SKM-1 (cell line): ENCODE measurements around the gene LPA.

Experiments
- DNase-seq: peaks from one replicate; lab custom pipeline; 2025; ENCODE audit not compliant: unreplicated experiment; lab: John Stamatoyannopoulos, UW

Gene LPA

GRCh38 chr6:160520043-160520904 lies 143.8 kb downstream of the LPA start:
- DNase-seq, result peak; percentile 39

- DNase-seq, result no peak
These were observed 144.5 kb downstream of the LPA start for GRCh38 chr6:160519603-160520042.

GRCh38 chr6:160519133-160519532 lies 144.9 kb downstream of the LPA start:
- DNase-seq, result no peak

- no peak for DNase-seq
These were observed 150.2 kb downstream of the LPA start for GRCh38 chr6:160513836-160514235.

- no peak for DNase-seq
These were observed 153.0 kb downstream of the LPA start for GRCh38 chr6:160510976-160511617.

GRCh38 chr6:160510199-160510598 lies 153.9 kb downstream of the LPA start:
- DNase-seq, result no peak

- DNase-seq, result no peak
These were observed 154.5 kb downstream of the LPA start for GRCh38 chr6:160509610-160510009.

- no peak for DNase-seq
These were observed 155.5 kb downstream of the LPA start for GRCh38 chr6:160508599-160508998.

- DNase-seq, result no peak
These were observed 156.7 kb downstream of the LPA start for GRCh38 chr6:160507420-160507819.

GRCh38 chr6:160505970-160506369 lies 158.1 kb downstream of the LPA start:
- no peak for DNase-seq

GRCh38 chr6:160500639-160501038 lies 163.4 kb downstream of the LPA start:
- no peak for DNase-seq

- DNase-seq, result no peak
These were observed 169.5 kb downstream of the LPA start for GRCh38 chr6:160494576-160494975.

GRCh38 chr6:160489091-160489490 lies 175.0 kb downstream of the LPA start:
- no peak for DNase-seq

GRCh38 chr6:160487116-160487515 lies 177.0 kb downstream of the LPA start:
- no peak for DNase-seq
